Tibial nerve (tissue), 3 donors: ENCODE measurements around the gene LRFN5.

Experiments
- CTCF ChIP-seq, 5 experiments: fragments of 200-600 bp in 3 of 5; fragments of 450-650 bp in 2 of 5; sonication (generic) in 3 of 5; IDR thresholded peaks; one replicate each; pipeline ENCODE4 v1.5.1; 2016 to 2019; ENCODE audit warnings: antibody characterized with exemption in 5 of 5, mild to moderate bottlenecking in 3 of 5, moderate library complexity in 2 of 5
- POLR2A ChIP-seq, 2 donors: fragments of 450-650 bp; IDR thresholded peaks; one replicate each; pipeline ENCODE4 v1.6.1; 2017; ENCODE audit warnings: antibody characterized with exemption in 2 of 2, mild to moderate bottlenecking in 2 of 2, moderate library complexity in 2 of 2

GRCh38 chr14:41783403-41783802, 176.7 kb downstream of the LRFN5 start:
- TF ChIP-seq CTCF (IDR thresholded peaks at IDR 0.05) (no peak), POLR2A (IDR thresholded peaks at IDR 0.05) (no peak)
